ENCODE data around the gene RPS6KA5.

RPS6KA5 gene

GRCh38 chr14:90907178-90907577, 153.3 kb downstream of the RPS6KA5 start:
- Histone ChIP-seq H4K20me1 (ENCODE audit: insufficient read depth, low read length) (no peaks in the 10 kb centered on the region), H3K9ac (ENCODE audit: low read depth, low read length) (no peak overlapping the region), H3K4me1 (ENCODE audit: insufficient read depth, low read length) (no peaks in the 10 kb centered on the region), H3K4me3 (ENCODE audit: low read depth in 1 of 2, low read length in 2 of 2) (no peak overlapping the region), H3K27ac (ENCODE audit: low read length) (no peak overlapping the region), H3K27me3 (ENCODE audit: insufficient read depth, low read length, poor library complexity) (no peaks in the 10 kb centered on the region), H3K36me3 (ENCODE audit: insufficient read depth, low read length) (no peaks in the 10 kb centered on the region), H2AFZ (ENCODE audit: low read depth, low read length) (no peak overlapping the region), H3K79me2 (ENCODE audit: insufficient read depth, low read length) (no peaks in the 10 kb centered on the region), H3K4me2 (ENCODE audit: insufficient read depth, low read length) (no peak overlapping the region), H3K9me3 (ENCODE audit: insufficient read depth, low read length, severe bottlenecking) (no peaks in the 10 kb centered on the region)
- no peak for TF ChIP-seq EZH2 (IDR thresholded peaks at IDR 0.05; ENCODE audit: borderline replicate concordance, low read depth, low read length, severe bottlenecking)
- TF ChIP-seq CTCF (IDR thresholded peaks at IDR 0.05; ENCODE audit: borderline replicate concordance, extremely low read depth, low read length, poor library complexity, severe bottlenecking), result no peak
- DNase-seq (no peak), ATAC-seq (ENCODE audit: insufficient read depth, low read depth) (no peak)

- Histone ChIP-seq H3K79me2 (ENCODE audit: insufficient read depth, low read length) (no peaks in the 10 kb centered on the region), H3K27me3 (ENCODE audit: insufficient read depth, low read length, poor library complexity) (no peaks in the 10 kb centered on the region), H3K27ac (ENCODE audit: low read length) (no peak overlapping the region), H3K4me1 (ENCODE audit: insufficient read depth, low read length) (no peaks in the 10 kb centered on the region), H3K36me3 (ENCODE audit: insufficient read depth, low read length) (no peaks in the 10 kb centered on the region), H3K9ac (ENCODE audit: low read depth, low read length) (no peak overlapping the region), H3K4me2 (ENCODE audit: insufficient read depth, low read length) (no peak overlapping the region), H4K20me1 (ENCODE audit: insufficient read depth, low read length) (no peaks in the 10 kb centered on the region), H3K9me3 (ENCODE audit: insufficient read depth, low read length, severe bottlenecking) (no peaks in the 10 kb centered on the region), H3K4me3 (ENCODE audit: low read depth in 1 of 2, low read length in 2 of 2) (no peak overlapping the region), H2AFZ (ENCODE audit: low read depth, low read length) (no peak overlapping the region)
- ATAC-seq (ENCODE audit: insufficient read depth, low read depth) (no peak), DNase-seq (no peak)
- TF ChIP-seq CTCF (IDR thresholded peaks at IDR 0.05; ENCODE audit: borderline replicate concordance, extremely low read depth, low read length, poor library complexity, severe bottlenecking) (no peak), EZH2 (IDR thresholded peaks at IDR 0.05; ENCODE audit: borderline replicate concordance, low read depth, low read length, severe bottlenecking) (no peak)
These were observed 154.9 kb downstream of the RPS6KA5 start for GRCh38 chr14:90905531-90905930.

GRCh38 chr14:90903101-90903500, 157.3 kb downstream of the RPS6KA5 start:
- Histone ChIP-seq H3K27me3 (ENCODE audit: insufficient read depth, low read length, poor library complexity) (no peaks in the 10 kb centered on the region), H3K4me1 (ENCODE audit: insufficient read depth, low read length) (no peaks in the 10 kb centered on the region), H3K79me2 (ENCODE audit: insufficient read depth, low read length) (no peaks in the 10 kb centered on the region), H3K9ac (ENCODE audit: low read depth, low read length) (no peak overlapping the region), H3K4me2 (ENCODE audit: insufficient read depth, low read length) (no peak overlapping the region), H4K20me1 (ENCODE audit: insufficient read depth, low read length) (no peaks in the 10 kb centered on the region), H3K4me3 (ENCODE audit: low read depth in 1 of 2, low read length in 2 of 2) (no peak overlapping the region), H3K9me3 (ENCODE audit: insufficient read depth, low read length, severe bottlenecking) (no peaks in the 10 kb centered on the region), H3K36me3 (ENCODE audit: insufficient read depth, low read length) (peaks cover 9% of the 10 kb centered on the region; the same call in 1 of the 2 replicates), H3K27ac (ENCODE audit: low read length) (no peak overlapping the region), H2AFZ (ENCODE audit: low read depth, low read length) (no peak overlapping the region)
- peak; percentile 83 for TF ChIP-seq CTCF (IDR thresholded peaks at IDR 0.05; ENCODE audit: borderline replicate concordance, extremely low read depth, low read length, poor library complexity, severe bottlenecking)
- TF ChIP-seq EZH2 (IDR thresholded peaks at IDR 0.05; ENCODE audit: borderline replicate concordance, low read depth, low read length, severe bottlenecking), result no peak
- ATAC-seq (ENCODE audit: insufficient read depth, low read depth) (peak; percentile 95), DNase-seq (peak; percentile 66)
